HepG2 (cell line): Measurements from ENCODE around the gene VAMP4. TPM values are rescaled to one million over a fixed set of nuclear protein-coding genes. Genes with fewer than 3 reads are reported as not detected.
A peak's percentile ranks its signal among the peaks of the same experiment; 100 is the strongest.

Experiments used
- ATAC-seq: fragments of 200-7000 bp; cut with Tn5 transposase; 3 replicates; pipeline ENCODE4 v1.9.1; 2020; ENCODE audit warnings: mild to moderate bottlenecking, moderate library complexity
- BruUV-seq: library from RNA; stranded (reverse); fragments of 400-500 nt; replicated peaks from 2 replicates; lab custom pipeline; 2021; lab: Mats Ljungman, UMichigan
- CTCF ChIA-PET: fragments of 300-600 bp; formaldehyde crosslinking; extraction: SDS; loops from one replicate; lab custom pipeline; 2021; ENCODE audit warnings: low total read pairs, inconsistent platforms, low intra/inter-chr PET ratio; lab: Yijun Ruan, JAX
- POLR2A ChIA-PET: fragments of 350-600 bp; sonication (Branson Sonifier 250); formaldehyde crosslinking; loops from one replicate; lab custom pipeline; 2020; ENCODE audit warnings: antibody characterized with exemption, inconsistent platforms; lab: Yijun Ruan, JAX
- DNase-seq: peaks from one replicate; pipeline ENCODE4 v3.0.0-alpha.2; 2015; ENCODE audit warnings: low spot score
- FAIRE-seq: peaks from 3 replicates; lab custom pipeline; 2011; peaks lifted over from hg19 to GRCh38; lab: Jason Lieb, UNC
- H2AFZ ChIP-seq: one replicate; pipeline ENCODE4 v1.6.1; 2011; ENCODE audit warnings: low read length, inconsistent platforms
- H3K27ac ChIP-seq: fragments of 300-600 bp; 3 replicates; pipeline ENCODE4 v1.8.0; 2011; ENCODE audit warnings: mixed run types, mild to moderate bottlenecking, mixed read lengths, low read length, inconsistent platforms; ENCODE audit not compliant: insufficient read depth; ENCODE audit errors: extremely low read length
- H3K27me3 ChIP-seq, 2 experiments: fragments of 200-600 bp in 1 of 2; 2 replicates in 1 of 2; 3 replicates in 1 of 2; pipeline versions ENCODE4 v1.6.0 to v1.8.0; 2011; ENCODE audit warnings: low read length in 2 of 2, mild to moderate bottlenecking in 2 of 2, moderate library complexity in 2 of 2, inconsistent platforms in 1 of 2; ENCODE audit not compliant: insufficient read depth in 2 of 2, control insufficient read depth in 1 of 2
- H3K36me3 ChIP-seq, 2 experiments: fragments of 200-600 bp in 1 of 2; replicated peaks in 1 of 2; 2 replicates in 1 of 2; 3 replicates in 1 of 2; pipeline versions ENCODE4 v1.5.1 to v1.8.0; 2011; ENCODE audit warnings: low read length in 2 of 2, inconsistent platforms in 1 of 2; ENCODE audit not compliant: insufficient read depth in 2 of 2, control insufficient read depth in 1 of 2
- H3K4me1 ChIP-seq: 2 replicates; pipeline ENCODE4 v1.5.1; 2012; ENCODE audit warnings: low read length, inconsistent platforms; ENCODE audit not compliant: insufficient read depth
- H3K4me2 ChIP-seq: 2 replicates; pipeline ENCODE4 v1.6.0; 2011; ENCODE audit warnings: low read depth, low read length, inconsistent platforms
- H3K4me3 ChIP-seq, 3 experiments: fragments of 200-600 bp in 1 of 3; sonication (generic), shearing (Covaris generic) in 1 of 3; replicated peaks in 1 of 3; 2 replicates each; pipeline ENCODE4 v1.5.1; 2011 to 2016; ENCODE audit warnings: low read length in 3 of 3, inconsistent platforms in 2 of 3, low read depth in 2 of 3, mild to moderate bottlenecking in 2 of 3, control low read depth in 1 of 3, mixed read lengths in 1 of 3; ENCODE audit not compliant: insufficient read depth in 1 of 3
- H3K79me2 ChIP-seq: one replicate; pipeline ENCODE4 v1.6.1; 2011; ENCODE audit warnings: low read length, inconsistent platforms; ENCODE audit not compliant: insufficient read depth
- H3K9ac ChIP-seq: 2 replicates; pipeline ENCODE4 v1.6.0; 2011; ENCODE audit warnings: mild to moderate bottlenecking, low read depth, low read length, inconsistent platforms; ENCODE audit not compliant: insufficient read depth
- H3K9me3 ChIP-seq: 2 replicates; pipeline ENCODE4 v1.5.1; 2012; ENCODE audit warnings: mild to moderate bottlenecking, low read length
- H4K20me1 ChIP-seq: 2 replicates; pipeline ENCODE4 v1.6.0; 2011; ENCODE audit warnings: inconsistent platforms, mild to moderate bottlenecking, low read length, moderate library complexity; ENCODE audit not compliant: insufficient read depth
- CENPX ChIP-seq: sonication (generic); formaldehyde crosslinking; IDR thresholded peaks from 2 replicates; pipeline ENCODE4 v1.9.0; 2021; ENCODE audit warnings: mild to moderate bottlenecking, missing genetic modification reagents, moderate library complexity
- CHD4 ChIP-seq: fragments of 200-600 bp; sonication (generic); IDR thresholded peaks from 2 replicates; pipeline ENCODE4 v1.7.0; 2017; ENCODE audit warnings: mild to moderate bottlenecking, low read length, borderline replicate concordance
- CTCF ChIP-seq: sonication (generic); formaldehyde crosslinking; IDR thresholded peaks from 2 replicates; pipeline ENCODE4 v1.5.0; 2020; ENCODE audit warnings: mild to moderate bottlenecking, missing genetic modification reagents, moderate library complexity
- EHMT2 ChIP-seq: fragments of 200-600 bp; sonication (generic); IDR thresholded peaks from 2 replicates; pipeline ENCODE4 v1.7.0; 2017; ENCODE audit warnings: antibody characterized with exemption, low read depth, low read length, borderline replicate concordance
- GTF2F1 ChIP-seq: fragments of 150-350 bp; IDR thresholded peaks from 2 replicates; pipeline ENCODE4 v1.6.1; 2014; ENCODE audit warnings: low read length
- HOXA7 ChIP-seq: sonication (generic); formaldehyde crosslinking; IDR thresholded peaks from 2 replicates; pipeline ENCODE4 v1.8.1; 2022; ENCODE audit warnings: mild to moderate bottlenecking, missing genetic modification reagents, moderate library complexity
- IKZF5 ChIP-seq: IDR thresholded peaks from 2 replicates; pipeline ENCODE4 v1.6.1; 2018; ENCODE audit warnings: missing genetic modification reagents, mild to moderate bottlenecking, missing compliant biosample characterization
- PBX3 ChIP-seq: sonication (generic); formaldehyde crosslinking; IDR thresholded peaks from 2 replicates; pipeline ENCODE4 v1.8.1; 2023; ENCODE audit warnings: missing genetic modification reagents, inconsistent platforms, borderline replicate concordance
- SMAD1 ChIP-seq: sonication (generic); formaldehyde crosslinking; IDR thresholded peaks from 2 replicates; pipeline ENCODE4 v1.4.0; 2020; ENCODE audit warnings: missing genetic modification reagents, low read depth, mild to moderate bottlenecking, borderline replicate concordance
- STAG1 ChIP-seq: sonication (generic); formaldehyde crosslinking; IDR thresholded peaks from 2 replicates; pipeline ENCODE4 v1.4.0; 2020; ENCODE audit warnings: missing genetic modification reagents
- ZNF33A ChIP-seq: sonication (generic); formaldehyde crosslinking; IDR thresholded peaks from 2 replicates; pipeline ENCODE4 v1.5.1; 2020; ENCODE audit warnings: missing genetic modification reagents, mild to moderate bottlenecking, moderate library complexity, borderline replicate concordance
- ZNF343 ChIP-seq: sonication (generic); formaldehyde crosslinking; IDR thresholded peaks from 2 replicates; pipeline ENCODE4 v1.4.0; 2020; ENCODE audit warnings: mild to moderate bottlenecking, missing genetic modification reagents
- ZNF770 ChIP-seq: sonication (generic); formaldehyde crosslinking; IDR thresholded peaks from 2 replicates; pipeline ENCODE4 v1.5.0; 2020; ENCODE audit warnings: mild to moderate bottlenecking, missing genetic modification reagents
- WGBS: methylation state at CpG from one replicate; pipeline ENCODE4 v1.1.6; 2017; ENCODE audit warnings: low lambda C conversion rate; 5-methylcytosine and 5-hydroxymethylcytosine counted together
- in situ Hi-C: cut with HindIII; loops from 2 replicates; pipeline ENCODE4 v1.10.0; 2017; ENCODE audit warnings: low pct_unique_long_range_greater_than_20kb; ENCODE audit not compliant: extremely low pct_ligation_motif_present
- intact Hi-C: fragments of 100-400 bp; cut with micrococcal nuclease; formaldehyde crosslinking; loops from one replicate; pipeline ENCODE4 v1.10.0; 2022; ENCODE audit not compliant: unreplicated experiment
- polyA plus RNA-seq, 8 experiments: library from polyadenylated mRNA; depleted of rRNA in 3 of 8; stranded (reverse) in 7 of 8; unstranded in 1 of 8; fragments of >200 nt; fragmentation: Illumina TruSeq in 4 of 8; extraction: Trizol in 4 of 8; gene quantifications; 2 replicates each; pipeline versions ENCODE4 v1.2.1 to v1.2.3, GENCODE V29; 2011 to 2016; ENCODE audit warnings: low read depth in 4 of 8, missing spikeins in 1 of 8, mixed read lengths in 1 of 8; ENCODE audit not compliant: insufficient read depth in 1 of 8
- total RNA-seq, 5 experiments: library from RNA; depleted of rRNA; stranded (reverse); fragments of >200 nt; fragmentation: Illumina TruSeq; extraction: Trizol; gene quantifications; 2 replicates each; pipeline ENCODE4 v1.2.3, GENCODE V29; 2016; ENCODE audit warnings: low read depth in 1 of 5

Gene VAMP4
- total and polyA plus RNA-seq, 2 of the 13 experiments (the other 11 are each of a cell fraction or from before 2014, with no cell fraction given) = 1.4 to 2.0 TPM

GRCh38 chr1:171715813-171716251, 26.0 kb downstream of the VAMP4 start:
- Histone ChIP-seq H3K4me2 (no peak overlapping the region), H3K4me3 (no peak overlapping the region), H3K36me3 (no peaks in the 10 kb centered on the region), H2AFZ (no peak overlapping the region), H4K20me1 (no peaks in the 10 kb centered on the region), H3K4me1 (no peaks in the 10 kb centered on the region), H3K79me2 (no peaks in the 10 kb centered on the region), H3K9me3 (no peaks in the 10 kb centered on the region), H3K9ac (no peak overlapping the region), H3K27me3 (no peaks in the 10 kb centered on the region), H3K27ac (no peak overlapping the region)
- POLR2A ChIA-PET = no interaction called here
- FAIRE-seq = peak; percentile 28
- CTCF ChIA-PET = interaction anchor here (2.3 to 2.6 kb wide), 2 partner anchors 60 to 71 kb away, joined by 9 to 18 read pairs; no protein-coding TSS in a partner anchor
- BruUV-seq = no TSS peak
- no peak for ATAC-seq
- intact Hi-C loops (loop anchor here (1.0 kb wide), 1 partner anchor 71 kb away; no protein-coding TSS in a partner anchor), in situ Hi-C loops (loop anchor here (10.0 kb wide), 1 partner anchor 71 kb away; no protein-coding TSS in a partner anchor)
- peak; percentile 10 for DNase-seq
- WGBS = 87% methylated on average over 3 of the region's 3 CpGs
- TF ChIP-seq CHD4 = no peak
- no peak for TF ChIP-seq HOXA7 (CRISPR knock-in tag)
- no peak for TF ChIP-seq PBX3
- TF ChIP-seq IKZF5 (CRISPR knock-in tag) = no peak
- TF ChIP-seq ZNF33A = no peak
- peak; percentile 23; the same call in 1 of the 2 replicates for TF ChIP-seq CTCF (CRISPR knock-in tag)
- no peak for TF ChIP-seq EHMT2
- no peak for TF ChIP-seq CENPX
- TF ChIP-seq ZNF343 (CRISPR knock-in tag) = no peak
- no peak for TF ChIP-seq ZNF770 (CRISPR knock-in tag)
- TF ChIP-seq SMAD1 (CRISPR knock-in tag) = no peak
- TF ChIP-seq STAG1 = peak; percentile 53
- no peak for TF ChIP-seq GTF2F1
